K562 (cell line): ENCODE measurements around the gene MEF2B. TPM values are rescaled to one million over a fixed set of nuclear protein-coding genes. Genes with fewer than 3 reads are reported as not detected.

Source experiments
- BRCA1 ChIP-seq, 2 experiments: fragments of 450-650 bp in 1 of 2; sonication (generic) in 1 of 2; formaldehyde crosslinking in 1 of 2; IDR thresholded peaks; 2 replicates each; pipeline versions ENCODE4 v1.5.0 to v1.6.1; 2017 to 2020; ENCODE audit warnings: mild to moderate bottlenecking in 1 of 2, missing genetic modification reagents in 1 of 2
- BRF1 ChIP-seq: IDR thresholded peaks from 3 replicates; pipeline ENCODE4 v1.6.1; 2011; ENCODE audit warnings: borderline replicate concordance, mild to moderate bottlenecking; ENCODE audit not compliant: insufficient read length; ENCODE audit errors: extremely low read depth
- DPF2 ChIP-seq: fragments of 450-650 bp; IDR thresholded peaks from 2 replicates; pipeline ENCODE4 v1.6.1; 2016
- ELF1 ChIP-seq: fragments of 200-800 bp; sonication (Bioruptor generic); IDR thresholded peaks from 2 replicates; pipeline ENCODE4 v1.6.1; 2016; ENCODE audit warnings: missing genetic modification characterization, missing compliant biosample characterization
- EZH2 ChIP-seq: IDR thresholded peaks from 2 replicates; pipeline ENCODE4 v1.6.1; 2012; ENCODE audit warnings: low read depth, mild to moderate bottlenecking, inconsistent platforms, low read length, borderline replicate concordance
- FOXJ2 ChIP-seq: fragments of 200-800 bp; sonication (Bioruptor generic); IDR thresholded peaks from 2 replicates; pipeline ENCODE4 v1.6.1; 2016; ENCODE audit warnings: missing genetic modification characterization, missing compliant biosample characterization
- FOXM1 ChIP-seq, 2 experiments: fragments of 450-650 bp in 1 of 2; sonication (generic) in 1 of 2; formaldehyde crosslinking in 1 of 2; IDR thresholded peaks; 2 replicates each; pipeline versions ENCODE4 v1.6.1 to v1.9.0; 2017 to 2022; ENCODE audit warnings: low read depth in 2 of 2, mild to moderate bottlenecking in 2 of 2, missing genetic modification reagents in 1 of 2, moderate library complexity in 1 of 2
- HNRNPH1 ChIP-seq: fragments of 200-400 bp; formaldehyde crosslinking; optimal IDR thresholded peaks from 2 replicates; pipeline ENCODE3; 2017; ENCODE audit warnings: low read depth, mild to moderate bottlenecking, low read length, moderate library complexity
- KLF10 ChIP-seq: fragments of 250-450 bp; sonication (Bioruptor Pico); IDR thresholded peaks from 2 replicates; pipeline ENCODE4 v1.6.1; 2021; ENCODE audit warnings: matching md5 sums
- MBD2 ChIP-seq: sonication (generic); IDR thresholded peaks from 2 replicates; pipeline ENCODE4 v1.6.1; 2016; ENCODE audit warnings: low read depth, borderline replicate concordance
- PYGO2 ChIP-seq: fragments of 450-650 bp; IDR thresholded peaks from 2 replicates; pipeline ENCODE4 v1.6.1; 2016; ENCODE audit warnings: mild to moderate bottlenecking, missing genetic modification characterization, moderate library complexity, missing compliant biosample characterization
- RBM25 ChIP-seq: fragments of 200-400 bp; formaldehyde crosslinking; IDR thresholded peaks from 2 replicates; pipeline ENCODE4 v1.6.1; 2018; ENCODE audit warnings: low read length, low read depth, moderate library complexity; ENCODE audit not compliant: severe bottlenecking
- TRIM28 ChIP-seq: fragments of 450-650 bp; IDR thresholded peaks from 2 replicates; pipeline ENCODE4 v1.6.1; 2017
- ZC3H4 ChIP-seq: sonication (generic); formaldehyde crosslinking; IDR thresholded peaks from 2 replicates; pipeline ENCODE4 v1.9.0; 2021; ENCODE audit warnings: missing genetic modification reagents, borderline replicate concordance
- ZC3H8 ChIP-seq: fragments of 450-650 bp; IDR thresholded peaks from 2 replicates; pipeline ENCODE4 v1.6.1; 2017
- polyA plus RNA-seq, 8 experiments: library from polyadenylated mRNA; depleted of rRNA in 4 of 8; stranded (reverse) in 5 of 8; unstranded in 3 of 8; fragments of >200 nt; fragmentation: Nextera tagmentation in 2 of 8; fragmentation: Illumina TruSeq in 1 of 8; extraction: Ambion mirVana in 2 of 8; extraction: Trizol in 1 of 8; gene quantifications; 2 replicates each; pipeline versions ENCODE4 v1.2.1 to v1.2.3, GENCODE V29; 2011 to 2014; ENCODE audit warnings: inconsistent platforms in 1 of 8, missing spikeins in 1 of 8
- total RNA-seq, 7 experiments: library from RNA; depleted of rRNA in 6 of 7; stranded (reverse); fragments of >200 nt in 6 of 7; fragmentation: Illumina TruSeq in 2 of 7; extraction: Trizol in 2 of 7; gene quantifications; 2 replicates each; pipeline versions ENCODE4 v1.2.1 to v1.2.3, GENCODE V29; 2011 to 2021; ENCODE audit warnings: low replicate concordance in 1 of 7
- TF ChIP-seq, protein P1 (sequence below): fragments of 250-450 bp; sonication (Bioruptor Pico); IDR thresholded peaks from 2 replicates; pipeline ENCODE4 v1.4.0; 2020; ENCODE audit warnings: borderline replicate concordance
- TF ChIP-seq, protein P2 (sequence below): fragments of 450-650 bp; IDR thresholded peaks from one replicate; pipeline ENCODE4 v1.6.1; 2018; ENCODE audit warnings: mild to moderate bottlenecking, moderate library complexity; ENCODE audit not compliant: partially characterized antibody
- TF ChIP-seq, protein P3 (sequence below): fragments of 450-650 bp; formaldehyde crosslinking; conservative IDR thresholded peaks from 2 replicates; pipeline ENCODE4 v1.4.0; 2022; ENCODE audit warnings: mild to moderate bottlenecking, missing genetic modification characterization

The MEF2B gene
- total and polyA plus RNA-seq, 9 of the 15 experiments (the other 6 are each of a cell fraction or from before 2014, with no cell fraction given) = 0.14 to 1.9 (median 0.71) TPM; not detected in 3

DNA sequence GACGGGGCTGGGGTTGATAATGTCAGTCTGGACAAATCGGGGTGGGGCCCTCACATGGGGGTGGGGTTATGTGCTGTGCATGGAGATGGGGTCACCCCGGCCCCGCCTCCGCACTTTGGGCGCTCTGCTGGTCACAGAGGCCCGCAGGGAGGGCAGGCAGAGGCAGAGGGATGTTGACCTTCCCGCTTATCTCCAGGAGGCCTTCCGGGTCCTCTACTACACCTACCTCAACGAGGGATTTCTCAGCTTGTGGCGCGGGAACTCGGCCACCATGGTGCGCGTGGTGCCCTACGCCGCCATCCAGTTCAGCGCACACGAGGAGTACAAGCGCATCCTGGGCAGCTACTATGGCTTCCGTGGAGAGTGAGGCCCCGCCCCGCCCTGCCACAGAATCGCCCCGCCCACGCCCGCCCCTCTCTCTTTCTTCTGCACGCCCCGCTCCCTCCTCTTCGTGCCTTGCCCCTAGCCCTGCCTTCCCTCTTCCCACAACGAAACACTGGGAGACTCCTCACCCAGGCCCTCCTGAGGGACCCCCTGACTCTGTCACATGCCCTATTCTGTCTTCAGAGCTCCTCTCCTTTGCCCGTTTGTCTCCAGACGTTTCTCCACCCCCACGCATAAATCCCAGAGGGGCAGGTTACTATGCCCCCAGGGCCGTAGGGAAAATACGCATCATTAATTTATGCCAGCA is 64.6 kb downstream of the MEF2B start (continued):
- TF ChIP-seq ZC3H4 (no peak), EZH2 (no peak), FOXM1 (IDR thresholded peaks at IDR 0.05; ENCODE audit: low read depth) (no peak), FOXM1 (CRISPR knock-in tag; IDR thresholded peaks at IDR 0.05; ENCODE audit: low read depth) (no peak), MBD2 (no peak), ELF1 (tag) (0 out of 2 replicates have a peak, but pooled peaks have one; percentile 43), BRCA1 (IDR thresholded peaks at IDR 0.05) (no peak), BRCA1 (CRISPR knock-in tag; IDR thresholded peaks at IDR 0.05) (no peak), KLF10 (CRISPR knock-in tag) (no peak), HNRNPH1 (no peak), TRIM28 (peak; percentile 66; the same call in 1 of the 2 replicates), FOXJ2 (tag) (no peak), ZC3H8 (no peak), PYGO2 (tag) (no peak), BRF1 (no peak), RBM25 (no peak), DPF2 (0 out of 2 replicates have a peak, but pooled peaks have one; percentile 50)
- TF ChIP-seq, protein P1, sequence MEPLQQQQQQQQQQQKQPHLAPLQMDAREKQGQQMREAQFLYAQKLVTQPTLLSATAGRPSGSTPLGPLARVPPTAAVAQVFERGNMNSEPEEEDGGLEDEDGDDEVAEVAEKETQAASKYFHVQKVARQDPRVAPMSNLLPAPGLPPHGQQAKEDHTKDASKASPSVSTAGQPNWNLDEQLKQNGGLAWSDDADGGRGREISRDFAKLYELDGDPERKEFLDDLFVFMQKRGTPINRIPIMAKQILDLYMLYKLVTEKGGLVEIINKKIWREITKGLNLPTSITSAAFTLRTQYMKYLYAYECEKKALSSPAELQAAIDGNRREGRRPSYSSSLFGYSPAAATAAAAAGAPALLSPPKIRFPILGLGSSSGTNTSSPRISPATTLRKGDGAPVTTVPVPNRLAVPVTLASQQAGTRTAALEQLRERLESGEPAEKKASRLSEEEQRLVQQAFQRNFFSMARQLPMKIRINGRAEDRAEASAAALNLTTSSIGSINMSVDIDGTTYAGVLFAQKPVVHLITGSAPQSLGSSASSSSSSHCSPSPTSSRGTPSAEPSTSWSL (CRISPR knock-in tag) = no peak
- TF ChIP-seq, protein P2, sequence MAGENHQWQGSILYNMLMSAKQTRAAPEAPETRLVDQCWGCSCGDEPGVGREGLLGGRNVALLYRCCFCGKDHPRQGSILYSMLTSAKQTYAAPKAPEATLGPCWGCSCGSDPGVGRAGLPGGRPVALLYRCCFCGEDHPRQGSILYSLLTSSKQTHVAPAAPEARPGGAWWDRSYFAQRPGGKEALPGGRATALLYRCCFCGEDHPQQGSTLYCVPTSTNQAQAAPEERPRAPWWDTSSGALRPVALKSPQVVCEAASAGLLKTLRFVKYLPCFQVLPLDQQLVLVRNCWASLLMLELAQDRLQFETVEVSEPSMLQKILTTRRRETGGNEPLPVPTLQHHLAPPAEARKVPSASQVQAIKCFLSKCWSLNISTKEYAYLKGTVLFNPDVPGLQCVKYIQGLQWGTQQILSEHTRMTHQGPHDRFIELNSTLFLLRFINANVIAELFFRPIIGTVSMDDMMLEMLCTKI = no peak
- TF ChIP-seq, protein P3, sequence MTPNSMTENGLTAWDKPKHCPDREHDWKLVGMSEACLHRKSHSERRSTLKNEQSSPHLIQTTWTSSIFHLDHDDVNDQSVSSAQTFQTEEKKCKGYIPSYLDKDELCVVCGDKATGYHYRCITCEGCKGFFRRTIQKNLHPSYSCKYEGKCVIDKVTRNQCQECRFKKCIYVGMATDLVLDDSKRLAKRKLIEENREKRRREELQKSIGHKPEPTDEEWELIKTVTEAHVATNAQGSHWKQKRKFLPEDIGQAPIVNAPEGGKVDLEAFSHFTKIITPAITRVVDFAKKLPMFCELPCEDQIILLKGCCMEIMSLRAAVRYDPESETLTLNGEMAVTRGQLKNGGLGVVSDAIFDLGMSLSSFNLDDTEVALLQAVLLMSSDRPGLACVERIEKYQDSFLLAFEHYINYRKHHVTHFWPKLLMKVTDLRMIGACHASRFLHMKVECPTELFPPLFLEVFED = no peak
